ENCODE data around the gene SNX19. TPM values are rescaled to one million over a fixed set of nuclear protein-coding genes. Genes with fewer than 3 reads are reported as not detected.
A peak's percentile ranks its signal among the peaks of the same experiment; 100 is the strongest.

SNX19 gene
- total RNA-seq, 1 donor from 2014 or later, result 52.9 TPM

DNA sequence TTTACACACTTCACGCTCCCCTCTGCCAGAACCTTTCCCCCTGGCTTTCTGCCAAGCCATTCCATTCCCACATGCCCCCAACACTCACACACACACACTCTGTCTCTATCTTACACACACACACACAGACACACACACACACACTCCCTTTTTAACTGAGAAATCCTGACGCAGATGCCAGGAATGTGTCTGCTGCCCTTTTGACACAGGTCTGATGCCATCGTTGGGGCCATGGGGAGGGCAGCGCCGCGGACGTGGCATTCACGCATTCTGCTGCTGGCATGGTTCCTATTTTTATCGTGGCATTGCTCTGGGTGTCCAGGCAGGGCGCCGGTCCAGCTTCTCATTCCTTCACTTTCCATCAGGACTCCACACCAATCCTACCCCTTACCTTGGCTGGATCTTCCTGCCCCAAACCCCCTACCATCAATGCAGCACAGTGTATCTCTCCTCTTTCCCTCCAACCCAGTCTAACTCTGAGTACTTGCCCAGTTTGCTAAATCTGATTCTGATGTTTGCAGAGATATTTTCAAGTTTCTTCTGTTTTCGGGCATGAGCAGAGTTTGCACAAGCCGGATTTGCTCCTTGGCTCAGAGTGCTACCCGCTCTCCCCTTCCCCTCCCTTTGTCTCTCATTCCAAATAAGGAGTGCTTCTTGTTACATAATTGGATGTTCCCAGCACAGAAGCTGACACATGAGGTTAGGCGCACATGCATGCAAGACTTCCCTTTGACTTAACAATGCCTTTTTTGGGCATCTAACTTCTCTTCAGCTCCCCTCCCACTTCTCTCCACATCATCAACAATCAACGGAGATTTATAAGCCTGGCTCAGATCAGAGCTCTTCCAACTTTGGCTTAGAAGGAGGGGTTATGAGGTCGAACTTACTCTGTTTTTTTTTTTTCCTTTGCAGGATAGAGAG, 18.8 kb downstream of the SNX19 start:
- DNase-seq, result no peak
- Mint-ChIP-seq H3K4me1 (no peaks in the 10 kb centered on the region), H3K4me3 (no peak overlapping the region), H3K27me3 (no peaks in the 10 kb centered on the region), H3K27ac (no peak overlapping the region), H3K36me3 (ENCODE audit: low read depth) (peaks cover 71% of the 10 kb centered on the region), H3K9me3 (no peaks in the 10 kb centered on the region)
- intact Hi-C loops (cut with micrococcal nuclease), result no loop called here

DNA sequence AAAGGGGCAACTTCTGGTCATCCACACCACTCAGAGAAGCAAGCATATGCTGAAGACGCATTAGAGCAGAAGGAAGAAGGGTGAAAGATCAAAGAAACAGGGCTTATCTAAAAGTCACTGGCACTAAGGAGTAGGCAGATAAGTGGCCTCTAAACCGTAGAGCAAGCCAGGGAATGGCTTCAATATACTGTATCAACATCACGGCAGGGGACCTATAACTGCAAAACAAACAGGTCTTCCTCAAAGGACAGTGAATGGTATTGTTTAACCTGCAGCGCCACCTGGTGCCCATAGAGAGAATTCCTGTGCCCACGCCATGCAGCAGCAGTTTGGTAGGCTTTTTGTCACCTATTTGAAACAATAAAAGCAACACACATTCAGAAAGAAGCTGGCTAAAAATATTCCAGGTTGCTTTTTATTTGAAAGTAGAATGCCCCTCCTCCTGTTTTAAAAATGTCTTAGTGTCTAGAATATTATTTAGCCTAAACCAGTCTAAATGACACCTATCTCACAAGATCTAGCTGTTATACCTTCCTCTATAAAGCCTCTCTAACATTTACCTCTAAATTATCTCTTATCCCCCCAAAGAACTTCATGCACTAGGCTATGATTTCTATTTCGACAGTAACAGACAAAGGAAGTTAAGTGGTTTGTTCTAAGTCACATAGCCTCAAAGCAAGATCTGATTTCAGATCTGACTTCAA, 21.8 kb downstream of the SNX19 start:
- intact Hi-C loops (cut with micrococcal nuclease), result loop anchor here (1.0 kb wide), 2 partner anchors 32 to 463 kb away; no protein-coding TSS in a partner anchor
- Mint-ChIP-seq H3K27ac (no peak overlapping the region), H3K36me3 (ENCODE audit: low read depth) (peaks cover 55% of the 10 kb centered on the region)

DNA sequence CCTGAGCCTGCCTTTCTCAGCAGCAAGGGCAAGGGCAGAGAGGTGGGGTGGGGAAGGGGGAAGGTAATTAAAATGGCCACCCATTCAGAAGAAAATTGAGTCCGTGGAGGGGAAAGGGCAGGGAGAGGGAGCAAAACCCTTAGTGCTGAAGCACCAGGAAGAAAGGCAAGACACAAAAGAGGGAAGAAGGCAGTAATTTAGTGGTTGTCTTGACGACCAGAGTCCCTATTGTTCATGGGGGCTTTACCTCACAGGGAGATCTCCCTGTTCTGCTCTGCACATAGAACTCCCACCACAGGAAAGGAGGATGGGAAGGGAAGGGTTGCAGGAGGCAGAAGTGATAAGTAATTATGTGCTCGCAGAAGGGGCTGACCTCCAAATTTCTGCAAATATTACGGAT, 23.4 kb downstream of the SNX19 start:
- H3K27me3 Mint-ChIP-seq, result no peaks in the 10 kb centered on the region
- no peaks in the 10 kb centered on the region for H3K9me3 Mint-ChIP-seq
- H3K4me1 Mint-ChIP-seq, result no peaks in the 10 kb centered on the region
- H3K36me3 Mint-ChIP-seq (ENCODE audit: low read depth), result peaks cover 46% of the 10 kb centered on the region
- DNase-seq, result no peak
- intact Hi-C loops (cut with micrococcal nuclease), result no loop called here
- H3K4me3 Mint-ChIP-seq, result no peak overlapping the region
- H3K27ac Mint-ChIP-seq, result no peak overlapping the region

More for the DNA sequence above, 21.8 kb downstream of the SNX19 start:
- DNase-seq, result peak; percentile 88
- Mint-ChIP-seq H3K4me1 (no peaks in the 10 kb centered on the region), H3K9me3 (no peaks in the 10 kb centered on the region), H3K4me3 (no peak overlapping the region), H3K27me3 (no peaks in the 10 kb centered on the region)

DNA sequence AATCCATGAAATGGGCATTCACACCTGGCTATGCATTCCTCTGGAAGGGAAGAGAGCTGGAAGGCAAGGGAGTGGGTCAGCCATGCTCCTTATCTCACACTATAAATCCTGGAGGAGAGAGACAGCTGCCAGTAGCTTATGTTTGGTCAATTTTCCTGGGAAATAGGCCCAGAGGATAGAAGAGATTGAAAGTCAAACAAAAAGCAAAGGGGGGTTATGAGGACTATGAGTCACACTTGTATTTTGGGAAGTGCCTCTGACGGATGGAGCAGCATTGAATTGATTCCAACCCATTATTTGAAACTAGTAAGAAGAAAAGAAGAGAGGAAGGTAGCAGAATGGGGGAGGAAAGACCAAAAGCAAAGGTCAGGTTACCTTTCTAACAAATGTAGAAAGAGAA, 25.0 kb downstream of the SNX19 start:
- Mint-ChIP-seq H3K27me3 (no peaks in the 10 kb centered on the region), H3K27ac (no peak overlapping the region), H3K36me3 (ENCODE audit: low read depth) (peaks cover 49% of the 10 kb centered on the region), H3K4me3 (no peak overlapping the region), H3K9me3 (no peaks in the 10 kb centered on the region), H3K4me1 (no peaks in the 10 kb centered on the region)
- intact Hi-C loops (cut with micrococcal nuclease), result no loop called here
- DNase-seq, result no peak

DNA sequence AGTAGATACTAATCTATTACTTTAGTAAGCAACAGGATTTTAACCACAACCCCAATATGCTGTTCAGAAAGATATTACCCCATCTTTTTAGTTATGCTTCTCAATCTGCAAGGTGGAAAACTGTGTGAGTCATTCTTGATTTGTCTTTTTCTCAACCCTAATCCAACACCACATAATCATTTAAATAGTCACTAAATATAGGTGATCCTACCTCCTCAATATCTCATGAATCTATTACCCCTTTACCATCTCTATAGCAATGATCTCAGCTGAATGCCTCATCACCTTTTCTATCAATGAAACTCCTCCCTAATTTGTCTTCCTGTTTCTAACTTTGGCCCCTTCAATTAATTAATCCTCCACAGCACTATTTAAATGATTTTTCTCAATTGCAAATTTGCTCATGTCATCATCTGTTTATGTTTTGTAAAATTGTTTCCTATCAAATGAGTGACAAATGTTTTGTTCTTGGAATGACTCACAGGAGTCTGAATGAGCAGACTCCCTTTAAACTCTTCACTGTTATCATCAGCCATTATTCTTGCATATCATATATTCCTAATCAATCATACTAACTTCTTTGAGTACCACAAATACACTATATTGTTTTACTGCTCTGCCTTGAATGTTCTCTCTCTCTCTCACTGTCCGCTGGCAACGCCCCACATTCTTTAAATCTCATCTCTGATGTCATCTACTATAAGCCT, 26.1 kb downstream of the SNX19 start:
- Mint-ChIP-seq H3K9me3 (no peaks in the 10 kb centered on the region), H3K4me3 (no peak overlapping the region), H3K27me3 (no peaks in the 10 kb centered on the region), H3K27ac (no peak overlapping the region), H3K36me3 (ENCODE audit: low read depth) (peaks cover 42% of the 10 kb centered on the region), H3K4me1 (no peaks in the 10 kb centered on the region)
- DNase-seq, result no peak
- intact Hi-C loops (cut with micrococcal nuclease), result no loop called here

DNA sequence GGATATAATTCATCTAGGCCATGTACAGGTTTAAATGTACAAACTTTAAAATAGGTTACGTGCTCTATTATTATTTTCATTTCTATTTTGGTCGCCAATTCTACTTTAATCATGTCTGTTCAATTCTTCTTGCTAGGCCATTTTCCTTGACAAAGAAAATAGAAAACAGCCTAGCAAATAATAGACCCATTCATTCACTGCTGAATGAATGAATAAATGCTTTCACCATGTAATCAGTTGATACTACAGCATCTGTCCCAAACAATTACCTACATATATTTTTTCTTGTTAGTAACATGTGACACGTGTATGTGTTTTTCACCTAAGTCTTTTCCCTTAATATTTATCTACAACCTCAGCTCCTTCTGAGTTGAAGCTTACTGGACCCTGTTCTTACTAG, 27.5 kb downstream of the SNX19 start:
- no peak overlapping the region for H3K27ac Mint-ChIP-seq
- no peak for DNase-seq
- intact Hi-C loops (cut with micrococcal nuclease), result no loop called here
- peaks cover 36% of the 10 kb centered on the region for H3K36me3 Mint-ChIP-seq (ENCODE audit: low read depth)
- H3K27me3 Mint-ChIP-seq, result no peaks in the 10 kb centered on the region
- H3K9me3 Mint-ChIP-seq, result no peaks in the 10 kb centered on the region
- H3K4me3 Mint-ChIP-seq, result no peak overlapping the region
- H3K4me1 Mint-ChIP-seq, result no peaks in the 10 kb centered on the region

DNA sequence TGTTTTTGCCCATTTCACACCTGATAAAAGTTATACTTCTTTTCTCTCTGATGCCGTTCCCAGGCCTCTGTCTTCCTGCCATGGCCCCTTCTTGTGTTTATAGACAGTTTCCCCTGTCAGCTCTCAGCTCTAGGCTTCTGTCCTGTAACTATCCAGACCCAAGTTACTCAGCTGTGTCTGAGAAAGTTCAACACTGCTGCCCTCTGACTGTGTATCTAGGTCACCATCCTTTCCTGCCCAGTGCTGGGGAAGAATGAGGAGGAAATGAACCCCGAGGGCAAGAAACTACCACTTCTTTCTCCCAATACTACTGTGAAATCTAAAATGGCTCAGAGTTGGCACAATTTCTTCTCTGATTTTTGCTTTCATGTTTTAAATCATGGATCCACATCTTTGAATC, 29.6 kb downstream of the SNX19 start:
- H3K27me3 Mint-ChIP-seq, result no peaks in the 10 kb centered on the region
- intact Hi-C loops (cut with micrococcal nuclease), result no loop called here
- no peak for DNase-seq
- peaks cover 5% of the 10 kb centered on the region for H3K4me1 Mint-ChIP-seq
- no peaks in the 10 kb centered on the region for H3K9me3 Mint-ChIP-seq
- no peak overlapping the region for H3K27ac Mint-ChIP-seq
- H3K4me3 Mint-ChIP-seq, result no peak overlapping the region
- peaks cover 38% of the 10 kb centered on the region for H3K36me3 Mint-ChIP-seq (ENCODE audit: low read depth)

DNA sequence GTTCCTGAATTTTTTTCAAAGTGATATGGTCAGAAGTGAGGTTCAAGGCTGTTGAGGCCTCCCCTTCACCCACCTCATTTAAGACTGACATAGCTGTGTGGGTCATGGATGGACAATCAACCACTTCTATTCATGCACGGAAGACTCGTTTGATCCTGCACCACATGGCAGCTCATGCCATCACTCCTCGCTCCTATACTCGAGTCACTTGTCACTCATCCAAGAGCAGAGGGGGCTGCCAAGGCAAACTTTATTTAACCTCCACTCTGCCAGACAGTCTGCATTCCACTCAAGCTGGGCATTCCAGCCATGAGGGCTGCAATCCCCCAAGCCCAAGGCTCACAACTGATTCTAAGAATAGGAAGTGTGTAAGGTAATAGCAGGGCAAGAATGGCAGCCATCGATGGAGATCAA, 34.1 kb downstream of the SNX19 start:
- intact Hi-C loops (cut with micrococcal nuclease), result no loop called here
- H3K36me3 Mint-ChIP-seq (ENCODE audit: low read depth), result peaks cover 61% of the 10 kb centered on the region
- no peaks in the 10 kb centered on the region for H3K27me3 Mint-ChIP-seq
- H3K4me3 Mint-ChIP-seq, result no peak overlapping the region
- H3K9me3 Mint-ChIP-seq, result no peaks in the 10 kb centered on the region
- no peak overlapping the region for H3K27ac Mint-ChIP-seq
- no peak for DNase-seq
- H3K4me1 Mint-ChIP-seq, result peaks cover 10% of the 10 kb centered on the region

DNA sequence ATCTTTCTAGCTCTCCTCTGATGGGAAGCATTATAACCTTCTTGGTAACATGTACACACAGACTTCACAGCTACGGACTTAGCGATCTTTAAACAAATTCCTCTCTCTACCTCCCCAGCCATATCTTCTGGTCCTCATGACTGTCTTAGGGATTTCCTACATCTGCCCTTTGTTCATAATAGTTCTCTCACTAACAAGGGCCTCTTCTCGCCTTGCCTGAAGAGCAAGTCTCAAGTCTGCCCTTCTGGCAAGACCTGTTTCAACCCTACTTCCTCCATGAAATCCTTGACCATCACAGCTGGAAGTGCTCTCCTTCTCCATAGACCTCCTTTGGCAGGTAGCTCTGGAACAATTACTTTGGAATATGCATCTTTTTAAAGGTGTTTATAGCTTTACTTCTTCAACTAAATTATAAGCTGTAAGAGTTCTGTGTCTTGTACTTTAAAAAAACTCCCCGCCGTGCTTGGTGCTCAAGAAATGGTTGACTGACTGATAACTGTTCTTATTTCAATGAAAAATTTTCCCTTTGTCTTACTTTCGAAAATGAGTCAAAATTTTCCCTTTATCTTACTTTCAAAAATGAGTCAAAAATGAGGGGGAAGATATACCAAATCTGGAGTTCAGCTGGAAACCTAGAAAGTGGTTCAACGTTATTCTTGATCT, 34.7 kb downstream of the SNX19 start:
- peaks cover 10% of the 10 kb centered on the region for H3K4me1 Mint-ChIP-seq
- H3K27ac Mint-ChIP-seq, result peak overlapping the region; percentile 77
- H3K27me3 Mint-ChIP-seq, result no peaks in the 10 kb centered on the region
- intact Hi-C loops (cut with micrococcal nuclease), result no loop called here
- H3K4me3 Mint-ChIP-seq, result no peak overlapping the region
- no peaks in the 10 kb centered on the region for H3K9me3 Mint-ChIP-seq
- H3K36me3 Mint-ChIP-seq (ENCODE audit: low read depth), result peaks cover 62% of the 10 kb centered on the region
- DNase-seq, result no peak

GRCh38 chr11:130879836-130880235, 36.4 kb downstream of the SNX19 start:
- intact Hi-C loops (cut with micrococcal nuclease), result no loop called here
- H3K27me3 Mint-ChIP-seq, result no peaks in the 10 kb centered on the region
- no peak overlapping the region for H3K27ac Mint-ChIP-seq
- H3K4me3 Mint-ChIP-seq, result no peak overlapping the region
- H3K9me3 Mint-ChIP-seq, result no peaks in the 10 kb centered on the region
- no peak for DNase-seq
- peaks cover 10% of the 10 kb centered on the region for H3K4me1 Mint-ChIP-seq
- H3K36me3 Mint-ChIP-seq (ENCODE audit: low read depth), result peaks cover 70% of the 10 kb centered on the region

- intact Hi-C loops (cut with micrococcal nuclease), result no loop called here
- no peak for DNase-seq
- H3K4me3 Mint-ChIP-seq, result no peak overlapping the region
- peaks cover 9% of the 10 kb centered on the region for H3K4me1 Mint-ChIP-seq
- H3K27me3 Mint-ChIP-seq, result no peaks in the 10 kb centered on the region
- H3K36me3 Mint-ChIP-seq (ENCODE audit: low read depth), result peaks cover 60% of the 10 kb centered on the region
- H3K9me3 Mint-ChIP-seq, result no peaks in the 10 kb centered on the region
- no peak overlapping the region for H3K27ac Mint-ChIP-seq
These were observed 39.1 kb downstream of the SNX19 start for GRCh38 chr11:130876931-130877915.

DNA sequence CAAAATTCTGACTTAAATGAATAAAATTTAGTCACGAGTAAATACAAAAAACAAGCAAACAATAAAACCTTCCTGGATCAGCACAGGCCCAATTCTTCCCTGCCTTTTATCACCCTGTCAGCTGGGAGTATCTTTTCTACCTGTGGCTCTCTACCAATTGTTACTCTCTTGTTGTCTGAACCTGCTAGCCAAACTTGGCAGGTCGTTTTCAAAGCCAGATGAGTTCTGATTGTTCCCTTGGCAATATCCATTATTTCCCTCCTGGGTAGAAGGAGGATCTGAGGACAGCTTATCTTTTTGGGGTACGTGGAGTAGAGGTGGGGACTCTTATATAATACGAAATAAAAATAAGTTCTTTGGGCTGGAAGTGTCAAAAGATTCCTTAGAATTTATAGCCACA, 40.2 kb downstream of the SNX19 start:
- no peaks in the 10 kb centered on the region for H3K4me1 Mint-ChIP-seq
- peaks cover 55% of the 10 kb centered on the region for H3K36me3 Mint-ChIP-seq (ENCODE audit: low read depth)
- H3K27me3 Mint-ChIP-seq, result no peaks in the 10 kb centered on the region
- no peaks in the 10 kb centered on the region for H3K9me3 Mint-ChIP-seq
- intact Hi-C loops (cut with micrococcal nuclease), result no loop called here
- no peak for DNase-seq
- no peak overlapping the region for H3K4me3 Mint-ChIP-seq
- no peak overlapping the region for H3K27ac Mint-ChIP-seq

Measured in activated CD4-positive, alpha-beta T cell treated with anti-CD3 and anti-CD28 coated beads, Interleukin-2, amount 10 ng/mL, durations not matched to agents 24 days and 14 days (primary cell).